NCI-H2196 treated with DMSO at 0.1 percent for 48 hours (cell line): Measurements from ENCODE around the gene REM2.
"Not testable (repeated sequence)": the region's sequence is repeated elsewhere in the genome, so short reads cannot be mapped to it uniquely, and the experiment has no call there.

Experiments used
- DNase-seq: peaks from one replicate; lab custom pipeline; 2025; ENCODE audit not compliant: unreplicated experiment; lab: John Stamatoyannopoulos, UW

The REM2 gene

DNA sequence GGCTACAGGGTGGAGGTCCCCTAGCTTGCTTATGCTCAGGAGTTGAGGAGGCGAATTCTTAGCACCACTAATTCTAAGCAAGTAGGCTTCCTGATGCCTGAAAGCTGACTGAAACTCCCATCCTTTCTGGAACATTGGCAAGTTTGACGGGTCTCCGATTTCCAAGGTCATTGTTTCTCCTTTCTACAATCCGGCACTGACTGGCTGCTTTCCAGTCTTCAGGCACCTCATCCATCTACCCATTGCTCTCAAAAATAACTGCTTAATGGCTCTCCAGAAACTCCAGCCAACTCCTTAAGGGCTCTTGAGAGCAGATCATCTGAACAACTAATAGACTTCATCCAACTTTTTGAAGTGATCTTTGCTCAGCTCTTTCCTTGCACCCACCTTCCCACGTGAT lies 13.3 kb downstream of the REM2 start:
- DNase-seq: no peak

DNA sequence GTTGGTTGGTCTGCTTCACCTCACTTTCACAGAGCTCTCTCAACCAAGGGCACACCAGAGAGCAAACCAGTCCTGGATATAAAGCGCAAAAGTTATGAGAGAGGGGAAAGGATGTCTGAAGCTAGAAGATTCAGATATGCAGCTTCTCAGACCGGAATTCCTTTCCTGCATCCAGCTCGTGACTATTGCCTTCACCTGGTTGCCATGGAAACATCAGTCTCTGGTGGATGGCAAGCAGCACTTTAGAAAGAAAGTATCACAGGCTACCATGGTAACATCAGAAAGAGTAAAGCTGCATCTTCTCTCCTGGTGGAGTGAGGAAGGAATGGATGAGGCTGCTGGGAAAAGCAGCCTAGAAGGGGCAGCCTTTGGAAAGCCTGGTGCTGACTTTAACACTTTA lies 13.7 kb downstream of the REM2 start:
- DNase-seq: no peak

DNA sequence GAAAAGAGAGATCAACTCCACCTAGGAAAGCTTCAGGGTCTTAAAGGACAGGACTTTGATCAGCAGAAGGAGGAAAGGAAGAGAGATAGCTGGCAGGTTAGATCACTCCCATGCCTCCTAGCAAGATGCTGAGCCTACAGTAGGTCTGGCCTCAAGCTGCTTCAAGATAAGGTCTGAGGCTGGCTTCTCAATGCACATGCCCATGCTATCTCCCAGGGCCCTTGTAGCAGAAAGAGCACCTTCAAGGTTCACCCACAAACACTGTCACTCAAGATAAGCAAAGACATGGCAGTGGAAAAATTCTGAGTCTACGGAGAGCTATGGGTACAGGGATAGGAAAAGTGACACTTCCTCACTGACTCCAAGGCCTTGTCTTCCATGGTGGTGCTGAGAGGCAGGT lies 14.3 kb downstream of the REM2 start:
- DNase-seq: no peak

DNA sequence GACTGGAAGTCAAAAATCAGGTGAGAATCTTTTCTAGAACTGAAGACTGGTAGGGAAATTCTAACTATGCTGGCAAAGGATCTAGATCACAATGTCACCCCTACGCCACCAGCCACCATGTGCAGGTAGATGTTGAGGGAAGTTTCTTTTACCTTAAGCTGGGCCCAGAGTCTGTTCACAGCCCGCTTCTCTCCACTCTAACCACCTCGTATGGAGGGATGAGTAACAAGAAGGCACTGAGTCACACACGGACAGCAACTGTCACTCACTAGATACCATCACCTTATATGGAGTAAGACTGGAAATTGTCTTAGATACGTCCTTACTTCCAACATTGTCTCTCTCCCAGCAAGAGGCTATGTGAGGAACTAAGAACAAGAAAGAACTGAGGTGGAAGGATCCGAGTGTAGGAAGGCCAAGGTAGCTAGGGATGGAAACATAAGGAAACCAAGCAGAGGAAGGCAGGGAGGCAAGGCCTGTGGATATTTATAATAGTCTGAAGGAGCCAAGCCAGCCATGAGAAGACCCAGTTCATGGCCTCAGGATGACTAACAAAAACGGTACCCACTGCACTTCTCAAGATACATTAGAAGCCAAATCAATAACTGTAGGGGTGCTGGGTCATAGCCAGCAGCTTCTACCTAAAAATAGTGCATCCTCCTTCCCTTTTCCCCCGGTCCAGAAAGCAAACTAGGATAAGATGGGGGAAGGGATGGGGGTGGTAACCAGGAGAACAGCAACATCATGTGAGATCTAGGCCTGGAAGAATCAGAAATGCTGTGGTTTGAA lies 15.5 kb downstream of the REM2 start:
- no peak for DNase-seq

DNA sequence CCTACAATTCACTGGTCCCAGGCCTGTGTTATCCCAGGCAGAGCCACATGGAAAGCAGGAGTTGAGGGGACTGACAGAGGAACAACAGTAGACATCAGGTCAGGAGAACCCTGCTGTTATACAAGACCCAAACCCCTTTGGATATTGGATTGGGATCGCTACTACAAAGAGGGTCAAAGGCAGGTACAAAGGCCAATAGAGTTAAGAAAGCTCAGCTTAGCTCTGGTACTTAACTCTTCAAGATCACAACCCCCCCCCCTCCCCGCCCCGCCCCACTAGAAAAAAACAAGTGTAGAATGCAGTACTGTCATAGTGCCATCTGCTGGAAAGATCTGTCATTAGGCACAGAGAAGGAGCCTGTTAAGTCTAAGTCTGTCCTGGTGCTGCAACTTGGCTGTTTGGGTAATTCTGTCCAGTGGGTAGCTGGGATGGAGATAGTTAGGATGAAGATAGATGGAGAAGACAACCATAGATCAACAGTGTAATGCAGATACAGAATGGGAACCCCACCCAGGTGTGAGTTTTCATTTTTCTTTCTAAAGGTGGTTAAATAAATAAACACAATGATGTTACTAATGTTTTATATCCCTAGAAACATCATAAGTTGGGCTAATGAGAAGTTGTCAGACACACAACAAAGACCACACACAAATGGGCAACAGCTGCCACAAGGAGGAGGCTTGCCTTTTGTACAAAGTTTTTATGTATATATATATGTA lies 17.2 kb downstream of the REM2 start:
- peak; percentile 28 for DNase-seq

DNA sequence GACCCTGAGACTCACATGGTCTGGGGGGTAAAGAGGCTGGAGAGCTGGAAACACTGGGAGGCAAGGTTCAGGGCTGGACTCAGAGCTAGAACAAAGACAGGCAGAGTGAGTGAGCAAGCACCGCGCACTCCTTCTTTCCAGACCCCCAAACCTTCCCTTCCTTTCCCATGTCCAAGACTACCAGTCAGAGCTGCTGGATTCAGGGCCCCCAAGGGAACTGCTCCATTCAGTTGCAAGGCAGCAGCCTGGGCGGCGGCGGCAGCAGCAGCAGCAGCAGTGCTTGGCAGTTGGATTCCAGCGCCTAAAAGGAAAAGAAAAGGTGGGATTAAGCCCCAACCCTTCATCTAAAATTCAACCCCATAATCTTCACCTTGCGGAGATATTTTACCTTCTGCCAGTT lies 18.8 kb downstream of the REM2 start:
- DNase-seq: no peak

DNA sequence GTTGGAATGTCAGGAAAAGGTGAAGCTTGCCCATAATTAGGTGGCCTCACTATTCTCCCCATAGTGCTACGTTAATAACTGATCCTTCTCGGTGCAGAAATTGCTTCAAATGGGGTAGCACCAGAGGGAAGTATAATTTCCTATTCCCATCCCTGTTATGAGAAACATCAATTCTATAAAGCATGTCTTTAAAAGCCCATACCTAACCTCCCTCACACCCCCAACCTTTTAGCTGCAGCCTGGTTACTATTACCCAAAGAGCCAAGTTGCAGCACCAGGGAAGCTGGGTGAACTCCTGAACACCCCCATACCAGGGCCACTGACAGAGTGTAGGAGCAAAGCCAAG lies 20.7 kb downstream of the REM2 start:
- no peak for DNase-seq

DNA sequence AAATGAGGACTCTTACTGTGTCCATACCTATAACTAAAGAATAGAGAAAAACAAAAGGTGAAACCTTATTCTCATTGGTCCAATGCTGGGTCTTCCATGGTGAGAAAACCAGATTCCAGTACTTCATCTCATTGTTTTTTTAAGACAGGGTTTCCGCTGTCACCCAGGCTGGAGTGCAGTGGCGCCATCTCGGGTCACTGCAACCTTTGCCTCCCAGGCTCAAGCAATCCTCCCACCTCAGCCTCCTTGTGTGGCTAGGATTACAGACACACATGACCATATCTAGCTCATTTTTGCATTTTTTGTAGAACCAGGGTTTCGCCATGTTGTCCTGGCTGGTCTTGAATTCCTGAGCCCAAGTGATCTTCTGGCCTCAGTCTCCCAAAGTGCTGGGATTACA lies 22.6 kb downstream of the REM2 start:
- DNase-seq: no peak

DNA sequence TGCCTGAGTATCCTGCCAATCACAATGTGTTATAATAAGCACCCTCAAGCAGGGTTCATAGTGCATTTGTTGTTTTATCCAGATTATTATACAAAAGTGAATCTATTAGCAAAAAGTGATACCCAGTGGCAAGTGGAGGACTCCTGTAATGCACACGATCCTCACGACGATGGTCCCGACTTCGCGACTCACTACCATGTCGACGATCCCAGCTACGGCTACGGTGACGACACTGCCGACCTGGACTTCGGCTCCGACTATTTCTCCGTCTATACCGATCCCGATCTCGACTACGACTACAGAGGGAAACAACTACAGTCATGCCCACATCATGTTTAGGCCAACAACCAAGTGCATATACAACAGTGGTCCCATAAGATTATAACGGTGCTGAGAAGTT lies 23.1 kb downstream of the REM2 start:
- no peak for DNase-seq

DNA sequence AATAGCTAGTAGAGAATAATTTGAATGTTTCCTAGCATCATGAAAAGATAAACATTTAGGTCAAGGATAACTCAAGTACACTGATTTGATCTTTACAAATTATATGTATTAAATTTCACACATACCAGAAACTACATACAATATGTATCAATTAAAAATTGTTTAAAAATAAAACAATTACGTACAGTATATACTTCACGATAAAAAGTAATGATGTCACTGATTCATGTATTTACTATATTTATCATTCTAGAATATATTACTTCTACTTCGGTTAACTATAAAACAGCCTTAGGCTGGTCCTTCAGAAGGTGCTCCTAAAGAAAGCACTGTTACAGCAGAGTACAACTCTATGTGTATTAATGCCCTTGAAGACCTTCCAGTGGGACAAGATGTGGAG lies 24.4 kb downstream of the REM2 start:
- no peak for DNase-seq

DNA sequence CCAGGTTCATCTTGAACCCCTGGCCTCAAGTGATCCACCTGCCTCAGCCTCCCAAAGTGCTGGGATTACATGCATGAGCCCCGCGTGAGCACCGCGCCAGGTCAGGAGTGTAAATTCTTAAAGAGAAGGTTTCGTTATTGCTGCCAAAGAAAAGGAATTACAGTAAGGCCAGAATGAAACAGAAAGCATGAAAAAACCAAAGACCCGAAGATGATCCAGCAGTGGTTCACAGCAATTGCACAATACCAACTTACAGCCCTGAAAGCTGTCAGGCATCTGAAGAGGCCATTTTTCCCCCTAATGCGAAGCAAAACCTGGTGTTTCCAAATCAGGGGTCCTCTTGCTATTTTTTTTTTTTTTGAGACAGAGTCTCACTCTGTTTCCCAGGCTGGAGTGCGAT lies 25.6 kb downstream of the REM2 start:
- DNase-seq: no peak

DNA sequence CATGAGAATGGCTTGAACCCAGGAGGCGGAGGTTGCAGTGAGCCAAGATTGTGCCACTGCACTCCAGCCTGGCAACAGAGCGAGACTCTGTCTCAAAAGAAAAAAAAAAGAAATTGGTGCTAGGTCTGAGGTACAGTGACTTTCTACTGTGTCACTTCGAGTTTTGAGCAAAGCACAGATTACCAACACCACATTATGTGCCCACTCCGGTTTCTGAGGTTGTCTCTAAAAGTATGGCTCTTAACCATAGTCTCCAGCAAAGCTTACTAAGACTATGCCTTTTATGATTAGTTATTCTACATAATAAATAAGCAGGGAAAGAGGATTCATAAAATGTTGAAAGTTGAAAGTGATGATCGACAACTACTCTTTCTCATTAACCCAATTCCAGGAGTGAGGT lies 27.9 kb downstream of the REM2 start:
- no peak for DNase-seq

DNA sequence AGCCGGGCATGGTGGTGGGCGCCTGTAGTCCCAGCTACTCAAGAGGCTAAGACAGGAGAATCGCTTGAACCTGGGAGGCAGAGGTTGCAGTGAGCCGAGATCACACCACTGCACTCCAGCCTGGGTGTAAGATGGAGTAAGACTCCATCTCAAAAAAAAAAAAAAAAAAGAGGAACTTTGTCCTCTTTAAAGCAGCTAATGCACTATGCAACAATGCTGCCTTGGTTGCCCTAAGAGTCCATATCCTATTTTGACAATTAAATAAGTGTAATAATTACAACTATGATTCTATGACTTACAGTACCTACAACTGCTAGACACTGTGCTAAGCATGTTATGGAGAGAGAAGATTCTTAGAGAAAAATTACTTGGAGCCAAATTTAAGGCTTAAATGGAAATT lies 31.8 kb downstream of the REM2 start:
- not testable (repeated sequence) for DNase-seq

DNA sequence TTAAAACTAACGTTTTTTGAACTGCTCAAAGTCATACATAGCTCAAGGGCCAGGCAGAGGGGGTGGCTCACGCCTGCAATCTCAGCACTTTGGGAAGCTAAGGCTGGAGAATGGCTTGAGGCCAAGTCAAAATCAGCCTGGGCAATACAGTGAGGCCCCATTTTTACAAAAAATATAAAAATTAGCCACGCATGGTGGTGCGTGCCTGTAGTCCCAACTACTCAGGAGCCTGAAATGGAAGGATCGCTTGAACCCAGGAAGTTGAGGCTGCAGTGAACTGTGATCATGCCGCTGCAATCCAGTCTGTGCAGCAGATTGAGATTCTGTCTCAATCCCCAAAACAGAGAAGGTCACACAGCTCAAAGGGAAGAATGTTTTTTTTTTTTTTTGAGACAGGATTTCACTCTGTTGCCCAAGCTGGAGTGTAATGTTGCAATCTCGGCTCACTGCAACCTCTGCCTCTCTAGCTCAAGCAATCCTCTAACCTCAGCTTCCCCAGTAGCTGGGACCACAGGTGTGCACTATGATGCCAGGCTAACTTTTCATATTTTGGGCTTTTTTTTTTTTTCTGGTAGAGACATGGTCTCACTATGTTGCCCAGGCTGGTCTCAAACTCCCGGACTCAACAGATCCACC lies 33.0 kb downstream of the REM2 start:
- no peak for DNase-seq

DNA sequence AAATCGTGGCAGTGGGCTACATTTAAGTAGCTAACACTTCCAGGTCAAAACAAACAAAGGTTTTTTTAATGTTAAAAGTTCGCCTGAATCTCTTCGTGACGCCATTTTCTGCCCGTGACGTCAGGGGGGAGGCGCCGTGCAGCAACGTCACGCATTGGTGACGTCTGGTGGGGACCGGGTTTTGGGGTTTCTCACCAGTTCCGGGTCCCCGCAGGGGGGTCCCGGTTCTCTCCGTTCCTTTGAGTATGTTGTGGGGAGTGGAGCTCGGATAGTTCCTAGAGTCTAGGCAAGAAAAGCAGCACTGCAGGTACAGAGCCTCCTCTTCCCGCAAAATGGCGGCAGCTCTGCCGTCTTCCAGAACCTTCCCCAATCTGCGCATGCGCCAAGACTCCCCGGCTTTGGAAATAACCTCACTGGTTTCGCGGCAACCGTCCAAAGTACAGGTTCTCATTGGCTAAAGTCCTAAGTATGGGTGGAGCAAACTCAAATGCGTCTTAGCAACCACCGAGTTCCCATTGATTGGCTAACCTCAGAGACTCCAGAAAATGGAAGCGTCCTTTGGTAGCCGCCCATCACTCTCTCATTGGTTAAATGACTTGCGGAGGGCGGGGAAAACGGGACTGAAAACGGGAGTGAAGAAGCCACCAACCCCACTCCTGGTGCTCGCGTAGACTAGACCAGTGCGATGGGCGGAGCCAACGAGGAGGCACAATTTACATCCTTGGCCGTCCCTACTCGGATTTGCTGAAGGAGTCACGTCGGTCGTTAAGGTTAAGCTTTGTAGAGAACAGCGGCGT lies 36.0 kb downstream of the REM2 start, which contains the start of gene RBM23:
Gene RBM23 (minus strand): TSS at position 346 of the 797 bp plus-strand sequence.
- DNase-seq: peak; percentile 99

DNA sequence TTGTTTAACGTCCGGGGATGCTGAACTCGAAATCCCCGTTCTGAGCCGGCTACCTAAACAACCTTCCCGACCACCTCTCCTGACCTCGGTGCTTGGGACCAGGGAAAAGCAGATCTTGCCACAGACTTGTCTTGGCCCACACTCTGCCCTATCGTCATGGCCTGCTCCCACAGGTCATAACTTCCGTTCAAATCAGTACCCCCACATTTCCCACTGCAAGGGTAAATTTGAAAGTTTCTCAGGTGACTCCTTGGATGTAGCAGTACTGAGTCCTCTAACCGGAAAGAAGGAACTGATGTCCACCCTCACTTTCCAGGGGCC lies 36.5 kb downstream of the REM2 start:
- no peak for DNase-seq

DNA sequence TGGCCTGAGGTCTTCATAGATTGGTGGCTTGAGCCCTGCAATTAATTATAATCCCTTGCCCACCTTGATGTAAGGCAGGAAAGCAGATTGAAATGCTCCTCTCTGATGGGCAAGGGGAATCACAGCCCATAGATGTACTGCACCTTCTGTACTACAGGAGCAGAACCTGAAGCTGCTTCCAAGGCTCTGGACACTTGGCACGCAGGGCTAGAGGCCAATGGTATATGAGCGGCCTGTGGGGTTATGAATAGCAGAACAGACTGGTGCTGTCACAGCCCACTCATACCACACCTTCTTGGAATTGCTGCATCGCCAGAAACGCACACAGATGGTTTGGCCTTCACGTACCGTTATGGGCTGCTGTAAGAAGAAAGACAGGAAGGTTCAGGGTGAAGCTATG lies 37.7 kb downstream of the REM2 start:
- DNase-seq: no peak

DNA sequence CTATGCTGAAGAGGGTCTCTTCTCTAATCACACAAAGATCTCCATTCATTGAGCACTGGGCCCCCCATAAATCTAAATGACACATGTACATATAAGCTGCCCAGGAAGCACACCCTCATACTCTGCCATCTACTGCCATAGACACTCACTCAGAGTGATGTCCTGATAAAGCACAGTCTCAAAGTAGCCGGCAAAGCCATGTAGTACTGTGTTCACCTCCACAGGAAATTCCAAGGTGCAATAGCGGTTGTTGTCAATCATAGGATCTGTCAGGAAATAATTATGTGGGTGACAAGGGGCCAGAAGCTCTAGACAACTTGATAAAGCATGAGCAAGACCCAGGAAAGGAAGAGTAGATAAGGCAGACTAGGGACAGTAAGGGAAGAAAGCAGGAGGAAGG lies 39.3 kb downstream of the REM2 start:
- no peak for DNase-seq

DNA sequence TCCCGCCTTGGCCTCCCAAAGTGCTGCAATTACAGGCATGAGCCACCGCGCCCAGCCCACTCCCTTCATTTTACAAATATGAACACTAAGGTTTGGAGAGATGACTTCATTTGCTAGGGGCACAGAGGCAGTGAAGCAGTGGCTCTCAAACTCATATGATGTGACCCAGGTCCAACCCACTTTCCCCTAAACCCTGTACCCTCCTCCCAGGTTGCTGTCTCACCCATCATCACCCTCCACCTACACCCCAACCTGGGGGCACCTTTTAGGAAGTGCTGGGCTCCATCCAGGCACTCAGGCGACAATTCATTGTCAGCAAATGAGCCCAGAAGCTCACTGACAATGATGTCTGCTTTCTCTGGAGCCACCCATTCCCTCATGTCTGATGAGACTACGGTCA lies 40.7 kb downstream of the REM2 start:
- DNase-seq: no peak

DNA sequence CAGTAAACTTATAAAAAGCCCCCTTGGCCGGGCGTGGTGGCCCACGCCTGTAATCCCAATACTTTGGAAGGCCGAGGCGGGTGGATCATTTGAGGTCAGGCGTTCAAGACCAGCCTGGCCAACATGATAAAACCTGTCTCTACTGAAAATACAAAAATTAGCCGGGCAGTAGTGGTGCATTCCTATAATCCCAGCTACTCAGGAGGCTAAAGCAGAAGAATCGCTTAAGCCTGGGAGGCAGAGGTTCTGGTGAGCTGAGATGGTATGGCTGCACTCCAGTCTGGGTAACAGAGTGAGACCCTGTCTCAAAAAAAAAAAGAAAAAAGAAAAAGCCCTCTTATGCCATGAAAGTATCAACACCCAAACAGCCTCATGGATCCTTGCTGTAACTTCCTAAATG lies 42.5 kb downstream of the REM2 start:
- no peak for DNase-seq

DNA sequence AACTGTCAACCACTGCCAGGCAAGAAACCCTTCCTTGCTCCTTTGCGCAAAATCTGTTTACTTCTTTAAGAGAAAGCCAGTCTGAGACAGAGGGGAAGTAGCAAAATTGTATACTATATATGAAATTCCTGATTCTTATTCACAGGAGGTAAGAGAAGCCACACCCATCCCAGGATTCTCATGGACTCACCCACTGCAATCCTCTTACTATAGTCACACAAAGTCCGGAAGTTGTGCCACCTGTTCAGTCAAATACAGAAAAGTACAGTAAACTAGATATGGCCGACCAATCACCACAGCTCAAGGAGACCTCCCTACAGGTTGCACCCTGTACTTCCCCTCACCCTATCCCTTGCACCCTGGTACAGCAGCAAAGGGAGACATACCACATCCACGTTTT lies 43.3 kb downstream of the REM2 start:
- DNase-seq: no peak
